H1 (cell line): ENCODE measurements around the gene AMOT. TPM values are rescaled to one million over a fixed set of nuclear protein-coding genes. Genes with fewer than 3 reads are reported as not detected.

Source experiments
- ASH2L ChIP-seq: fragments of 200-600, 300-600 bp; sonication (generic); IDR thresholded peaks from one replicate; pipeline ENCODE4 v1.7.1; 2017; ENCODE audit warnings: low read length
- BCL11A ChIP-seq, 2 experiments: IDR thresholded peaks; one replicate each; pipeline ENCODE4 v1.6.1; 2011; ENCODE audit warnings: low read depth in 2 of 2, low read length in 2 of 2, mild to moderate bottlenecking in 2 of 2
- CBX8 ChIP-seq: fragments of 300-800, 300-1000 bp; sonication (generic); IDR thresholded peaks from 2 replicates; pipeline ENCODE4 v1.7.1; 2016; ENCODE audit warnings: low read depth, low read length, borderline replicate concordance
- CEBPB ChIP-seq: IDR thresholded peaks from 2 replicates; pipeline ENCODE4 v1.6.1; 2012; ENCODE audit warnings: low read depth, low read length
- CREB1 ChIP-seq: IDR thresholded peaks from 2 replicates; pipeline ENCODE4 v1.6.1; 2012; ENCODE audit warnings: inconsistent platforms
- EGR1 ChIP-seq: IDR thresholded peaks from 2 replicates; pipeline ENCODE4 v1.6.1; 2011; ENCODE audit warnings: low read depth, low read length, borderline replicate concordance
- GABPA ChIP-seq: IDR thresholded peaks from 2 replicates; pipeline ENCODE4 v1.6.1; 2011; ENCODE audit warnings: mild to moderate bottlenecking, low read length, moderate library complexity, borderline replicate concordance; ENCODE audit not compliant: insufficient read depth
- NANOG ChIP-seq: IDR thresholded peaks from 2 replicates; pipeline ENCODE4 v1.6.1; 2011; ENCODE audit warnings: low read length, low read depth, mild to moderate bottlenecking, inconsistent platforms; ENCODE audit not compliant: insufficient read depth, poor library complexity, severe bottlenecking
- POU5F1 ChIP-seq: IDR thresholded peaks from 2 replicates; pipeline ENCODE4 v1.6.1; 2011; ENCODE audit warnings: low read depth, mild to moderate bottlenecking, low read length, moderate library complexity
- RNF2 ChIP-seq: fragments of 200-900, 300-1000 bp; sonication (generic); IDR thresholded peaks from 2 replicates; pipeline ENCODE4 v1.7.1; 2016; ENCODE audit warnings: borderline replicate concordance, low read depth, mild to moderate bottlenecking, antibody characterized with exemption, low read length; ENCODE audit not compliant: poor library complexity, severe bottlenecking; ENCODE audit errors: missing control alignments
- SIN3A ChIP-seq, 2 experiments: IDR thresholded peaks in 1 of 2; conservative IDR thresholded peaks in 1 of 2; 2 replicates each; pipeline ENCODE4 v1.6.1; 2011 to 2012; ENCODE audit warnings: low read length in 2 of 2, improper control_type of control experiment in 1 of 2, low read depth in 1 of 2, mild to moderate bottlenecking in 1 of 2
- polyA plus RNA-seq, 7 experiments: library from polyadenylated mRNA; depleted of rRNA in 3 of 7; stranded (reverse) in 5 of 7; unstranded in 2 of 7; fragments of >200 nt in 5 of 7; fragments of 200-250 nt in 2 of 7; gene quantifications; 1 replicate in 5 of 7; 2 replicates in 1 of 7; 4 replicates in 1 of 7; pipeline versions ENCODE4 v1.2.1 to v1.2.3, GENCODE V29; 2011 to 2013; ENCODE audit warnings: missing spikeins in 2 of 7, mixed read lengths in 2 of 7
- total RNA-seq: library from RNA; stranded (reverse); fragmentation: NEBNext Ultra II Directional; extraction: Animal tissue kit (Norgen Biotek cat#: 25700); gene quantifications from 2 replicates; pipeline ENCODE4 v1.2.1, GENCODE V29; 2021
- TF ChIP-seq, protein P1 (sequence below): fragments of 300-600 bp; sonication (generic); IDR thresholded peaks from 2 replicates; pipeline ENCODE4 v1.7.1; 2012; ENCODE audit warnings: low read length, moderate library complexity, mild to moderate bottlenecking, inconsistent platforms; ENCODE audit not compliant: insufficient replicate concordance

AMOT gene
- total and polyA plus RNA-seq, 2 of the 8 experiments (the other 6 are each of a cell fraction or from before 2014, with no cell fraction given) = 2.3 to 7.1 TPM

DNA sequence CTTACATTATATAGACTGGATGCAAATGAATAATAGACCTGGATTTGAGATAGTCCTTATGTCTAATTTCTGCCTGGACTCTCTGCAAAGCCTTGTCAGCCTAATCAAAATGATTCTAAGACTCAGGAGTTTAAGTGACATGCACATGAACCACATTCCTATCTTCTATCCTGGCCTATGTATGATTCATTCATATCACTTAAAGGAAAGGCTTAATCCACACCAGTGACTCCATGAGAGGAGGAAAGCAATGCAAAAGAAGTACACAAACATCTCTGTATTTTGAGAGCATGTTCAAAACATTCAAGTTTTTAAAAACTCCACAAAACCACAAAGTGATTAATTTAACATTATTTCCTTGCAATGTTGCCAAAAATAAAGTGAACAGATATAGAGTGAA is 14.6 kb downstream of the AMOT start (continued):
- TF ChIP-seq, protein P1, sequence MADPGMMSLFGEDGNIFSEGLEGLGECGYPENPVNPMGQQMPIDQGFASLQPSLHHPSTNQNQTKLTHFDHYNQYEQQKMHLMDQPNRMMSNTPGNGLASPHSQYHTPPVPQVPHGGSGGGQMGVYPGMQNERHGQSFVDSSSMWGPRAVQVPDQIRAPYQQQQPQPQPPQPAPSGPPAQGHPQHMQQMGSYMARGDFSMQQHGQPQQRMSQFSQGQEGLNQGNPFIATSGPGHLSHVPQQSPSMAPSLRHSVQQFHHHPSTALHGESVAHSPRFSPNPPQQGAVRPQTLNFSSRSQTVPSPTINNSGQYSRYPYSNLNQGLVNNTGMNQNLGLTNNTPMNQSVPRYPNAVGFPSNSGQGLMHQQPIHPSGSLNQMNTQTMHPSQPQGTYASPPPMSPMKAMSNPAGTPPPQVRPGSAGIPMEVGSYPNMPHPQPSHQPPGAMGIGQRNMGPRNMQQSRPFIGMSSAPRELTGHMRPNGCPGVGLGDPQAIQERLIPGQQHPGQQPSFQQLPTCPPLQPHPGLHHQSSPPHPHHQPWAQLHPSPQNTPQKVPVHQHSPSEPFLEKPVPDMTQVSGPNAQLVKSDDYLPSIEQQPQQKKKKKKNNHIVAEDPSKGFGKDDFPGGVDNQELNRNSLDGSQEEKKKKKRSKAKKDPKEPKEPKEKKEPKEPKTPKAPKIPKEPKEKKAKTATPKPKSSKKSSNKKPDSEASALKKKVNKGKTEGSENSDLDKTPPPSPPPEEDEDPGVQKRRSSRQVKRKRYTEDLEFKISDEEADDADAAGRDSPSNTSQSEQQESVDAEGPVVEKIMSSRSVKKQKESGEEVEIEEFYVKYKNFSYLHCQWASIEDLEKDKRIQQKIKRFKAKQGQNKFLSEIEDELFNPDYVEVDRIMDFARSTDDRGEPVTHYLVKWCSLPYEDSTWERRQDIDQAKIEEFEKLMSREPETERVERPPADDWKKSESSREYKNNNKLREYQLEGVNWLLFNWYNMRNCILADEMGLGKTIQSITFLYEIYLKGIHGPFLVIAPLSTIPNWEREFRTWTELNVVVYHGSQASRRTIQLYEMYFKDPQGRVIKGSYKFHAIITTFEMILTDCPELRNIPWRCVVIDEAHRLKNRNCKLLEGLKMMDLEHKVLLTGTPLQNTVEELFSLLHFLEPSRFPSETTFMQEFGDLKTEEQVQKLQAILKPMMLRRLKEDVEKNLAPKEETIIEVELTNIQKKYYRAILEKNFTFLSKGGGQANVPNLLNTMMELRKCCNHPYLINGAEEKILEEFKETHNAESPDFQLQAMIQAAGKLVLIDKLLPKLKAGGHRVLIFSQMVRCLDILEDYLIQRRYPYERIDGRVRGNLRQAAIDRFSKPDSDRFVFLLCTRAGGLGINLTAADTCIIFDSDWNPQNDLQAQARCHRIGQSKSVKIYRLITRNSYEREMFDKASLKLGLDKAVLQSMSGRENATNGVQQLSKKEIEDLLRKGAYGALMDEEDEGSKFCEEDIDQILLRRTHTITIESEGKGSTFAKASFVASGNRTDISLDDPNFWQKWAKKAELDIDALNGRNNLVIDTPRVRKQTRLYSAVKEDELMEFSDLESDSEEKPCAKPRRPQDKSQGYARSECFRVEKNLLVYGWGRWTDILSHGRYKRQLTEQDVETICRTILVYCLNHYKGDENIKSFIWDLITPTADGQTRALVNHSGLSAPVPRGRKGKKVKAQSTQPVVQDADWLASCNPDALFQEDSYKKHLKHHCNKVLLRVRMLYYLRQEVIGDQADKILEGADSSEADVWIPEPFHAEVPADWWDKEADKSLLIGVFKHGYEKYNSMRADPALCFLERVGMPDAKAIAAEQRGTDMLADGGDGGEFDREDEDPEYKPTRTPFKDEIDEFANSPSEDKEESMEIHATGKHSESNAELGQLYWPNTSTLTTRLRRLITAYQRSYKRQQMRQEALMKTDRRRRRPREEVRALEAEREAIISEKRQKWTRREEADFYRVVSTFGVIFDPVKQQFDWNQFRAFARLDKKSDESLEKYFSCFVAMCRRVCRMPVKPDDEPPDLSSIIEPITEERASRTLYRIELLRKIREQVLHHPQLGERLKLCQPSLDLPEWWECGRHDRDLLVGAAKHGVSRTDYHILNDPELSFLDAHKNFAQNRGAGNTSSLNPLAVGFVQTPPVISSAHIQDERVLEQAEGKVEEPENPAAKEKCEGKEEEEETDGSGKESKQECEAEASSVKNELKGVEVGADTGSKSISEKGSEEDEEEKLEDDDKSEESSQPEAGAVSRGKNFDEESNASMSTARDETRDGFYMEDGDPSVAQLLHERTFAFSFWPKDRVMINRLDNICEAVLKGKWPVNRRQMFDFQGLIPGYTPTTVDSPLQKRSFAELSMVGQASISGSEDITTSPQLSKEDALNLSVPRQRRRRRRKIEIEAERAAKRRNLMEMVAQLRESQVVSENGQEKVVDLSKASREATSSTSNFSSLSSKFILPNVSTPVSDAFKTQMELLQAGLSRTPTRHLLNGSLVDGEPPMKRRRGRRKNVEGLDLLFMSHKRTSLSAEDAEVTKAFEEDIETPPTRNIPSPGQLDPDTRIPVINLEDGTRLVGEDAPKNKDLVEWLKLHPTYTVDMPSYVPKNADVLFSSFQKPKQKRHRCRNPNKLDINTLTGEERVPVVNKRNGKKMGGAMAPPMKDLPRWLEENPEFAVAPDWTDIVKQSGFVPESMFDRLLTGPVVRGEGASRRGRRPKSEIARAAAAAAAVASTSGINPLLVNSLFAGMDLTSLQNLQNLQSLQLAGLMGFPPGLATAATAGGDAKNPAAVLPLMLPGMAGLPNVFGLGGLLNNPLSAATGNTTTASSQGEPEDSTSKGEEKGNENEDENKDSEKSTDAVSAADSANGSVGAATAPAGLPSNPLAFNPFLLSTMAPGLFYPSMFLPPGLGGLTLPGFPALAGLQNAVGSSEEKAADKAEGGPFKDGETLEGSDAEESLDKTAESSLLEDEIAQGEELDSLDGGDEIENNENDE = no peak
- TF ChIP-seq CEBPB (no peak), BCL11A (IDR thresholded peaks at IDR 0.05; ENCODE audit: low read depth in 2 of 2, low read length in 2 of 2) (no peak), NANOG (no peak), ASH2L (no peak), CBX8 (no peak), SIN3A (conservative IDR thresholded peaks at IDR 0.05 in 1 of 2, IDR thresholded peaks at IDR 0.05 in 1 of 2; ENCODE audit: low read depth in 1 of 2, low read length in 2 of 2) (no peak), RNF2 (no peak), EGR1 (no peak), GABPA (no peak), POU5F1 (no peak), CREB1 (no peak)
